Keratinocyte (primary cell): ENCODE data around the gene TBC1D3G. TPM values are rescaled to one million over a fixed set of nuclear protein-coding genes. Genes with fewer than 3 reads are reported as not detected.
"Not testable (repeated sequence)": the region's sequence is repeated elsewhere in the genome, so short reads cannot be mapped to it uniquely, and the experiment has no call there.

Experiments
- DNase-seq: peaks from one replicate; pipeline ENCODE4 v3.0.0-alpha.2; 2011; ENCODE audit warnings: low read depth, missing footprints, low spot score
- FAIRE-seq: peaks from 2 replicates; lab custom pipeline; 2011; peaks lifted over from hg19 to GRCh38; lab: Jason Lieb, UNC
- H2AFZ ChIP-seq: 2 replicates; pipeline ENCODE4 v1.6.0; 2012; ENCODE audit warnings: low read length, control low read depth, inconsistent platforms; ENCODE audit not compliant: control insufficient read depth
- H3K27ac ChIP-seq: 2 replicates; pipeline ENCODE4 v1.5.1; 2011; ENCODE audit warnings: low read length; ENCODE audit not compliant: control insufficient read depth, insufficient read depth
- H3K27me3 ChIP-seq: 3 replicates; pipeline ENCODE4 v1.6.0; 2011; ENCODE audit warnings: low read length; ENCODE audit not compliant: control insufficient read depth, insufficient read depth; ENCODE audit errors: extremely low read depth
- H3K36me3 ChIP-seq, 2 experiments: 2 replicates in 1 of 2; 3 replicates in 1 of 2; pipeline ENCODE4 v1.5.1; 2011; ENCODE audit warnings: low read length in 2 of 2, mild to moderate bottlenecking in 1 of 2; ENCODE audit not compliant: control insufficient read depth in 2 of 2, insufficient read depth in 2 of 2; ENCODE audit errors: extremely low read depth in 1 of 2
- H3K4me1 ChIP-seq: 3 replicates; pipeline ENCODE4 v1.5.1; 2011; ENCODE audit warnings: low read length; ENCODE audit not compliant: control insufficient read depth, insufficient read depth; ENCODE audit errors: extremely low read depth
- H3K4me2 ChIP-seq: 3 replicates; pipeline ENCODE4 v1.6.0; 2011; ENCODE audit warnings: low read depth, low read length; ENCODE audit not compliant: control insufficient read depth, insufficient read depth; ENCODE audit errors: extremely low read depth
- H3K4me3 ChIP-seq, 3 experiments: fragments of 200-600 bp in 1 of 3; sonication (generic) in 1 of 3; 2 replicates in 2 of 3; 3 replicates in 1 of 3; pipeline ENCODE4 v1.5.1; 2011 to 2016; ENCODE audit warnings: low read length in 3 of 3, mild to moderate bottlenecking in 3 of 3, control low read depth in 2 of 3, inconsistent platforms in 1 of 3, low read depth in 1 of 3, mixed read lengths in 1 of 3, mixed run types in 1 of 3, moderate library complexity in 1 of 3; ENCODE audit not compliant: control insufficient read depth in 2 of 3, insufficient read depth in 2 of 3; ENCODE audit errors: extremely low read depth in 1 of 3
- H3K79me2 ChIP-seq: 2 replicates; pipeline ENCODE4 v1.6.0; 2012; ENCODE audit warnings: low read length; ENCODE audit not compliant: control insufficient read depth, insufficient read depth
- H3K9ac ChIP-seq: 3 replicates; pipeline ENCODE4 v1.6.0; 2011; ENCODE audit warnings: low read length; ENCODE audit not compliant: control insufficient read depth, insufficient read depth; ENCODE audit errors: extremely low read depth
- H3K9me1 ChIP-seq: 3 replicates; pipeline ENCODE4 v1.6.0; 2011; ENCODE audit warnings: low read length; ENCODE audit not compliant: control insufficient read depth, insufficient read depth; ENCODE audit errors: extremely low read depth
- H3K9me3 ChIP-seq: 2 replicates; pipeline ENCODE4 v1.5.1; 2012; ENCODE audit warnings: low read depth, low read length; ENCODE audit not compliant: control insufficient read depth
- H4K20me1 ChIP-seq: 3 replicates; pipeline ENCODE4 v1.6.0; 2011; ENCODE audit warnings: low read length; ENCODE audit not compliant: control insufficient read depth, insufficient read depth; ENCODE audit errors: extremely low read depth
- dilution Hi-C: fragments of 300-500 bp; cut with MboI; formaldehyde crosslinking; loops from one replicate; pipeline ENCODE4 v1.7.0; 2020; ENCODE audit warnings: low sequenced_read_pairs; ENCODE audit not compliant: extremely low pct_ligation_motif_present
- polyA plus RNA-seq, 5 experiments: library from polyadenylated mRNA; depleted of rRNA in 3 of 5; stranded (reverse) in 3 of 5; stranded (forward) in 1 of 5; unstranded in 1 of 5; fragments of >200 nt; gene quantifications; 1 replicate in 1 of 5; 2 replicates in 3 of 5; 3 replicates in 1 of 5; pipeline versions ENCODE4 v1.2.1 to v1.2.3, GENCODE V29; 2011 to 2012; ENCODE audit warnings: missing spikeins in 2 of 5, low read depth in 1 of 5, low replicate concordance in 1 of 5
- small RNA-seq, 3 experiments: library from RNA; depleted of rRNA; stranded (forward); fragments of <200 nt; gene quantifications; one replicate each; pipeline ENCODE3, GENCODE V24; 2012; ENCODE audit warnings: low read depth in 3 of 3, low replicate concordance in 1 of 3; ENCODE audit not compliant: insufficient read length in 3 of 3

Gene TBC1D3G
- polyA plus RNA-seq, 1 donor (not counting 4 experiments of a cell fraction or from before 2014, with no cell fraction given), result not detected

GRCh38 chr17:36315736-36316135 is 7.9 kb upstream of the TBC1D3G start:
- FAIRE-seq, dilution Hi-C loops, H3K9ac ChIP-seq, H3K36me3 ChIP-seq, H3K9me3 ChIP-seq, H3K27me3 ChIP-seq, H3K4me1 ChIP-seq, H2AFZ ChIP-seq, H3K27ac ChIP-seq, H3K79me2 ChIP-seq, DNase-seq, H4K20me1 ChIP-seq, H3K4me2 ChIP-seq, H3K9me1 ChIP-seq, H3K4me3 ChIP-seq: not testable (repeated sequence)

GRCh38 chr17:36362496-36362895 is 38.8 kb downstream of the TBC1D3G start:
- H3K4me3 ChIP-seq, H3K9me3 ChIP-seq, dilution Hi-C loops, H3K4me2 ChIP-seq, H3K36me3 ChIP-seq, H4K20me1 ChIP-seq, H3K27ac ChIP-seq, DNase-seq, H3K79me2 ChIP-seq, H3K27me3 ChIP-seq, H3K4me1 ChIP-seq, H3K9ac ChIP-seq, H2AFZ ChIP-seq, FAIRE-seq, H3K9me1 ChIP-seq: not testable (repeated sequence)

- H3K9me3 ChIP-seq, FAIRE-seq, H3K4me2 ChIP-seq, H3K79me2 ChIP-seq, H3K4me3 ChIP-seq, DNase-seq, dilution Hi-C loops, H3K36me3 ChIP-seq, H2AFZ ChIP-seq, H3K27me3 ChIP-seq, H3K9ac ChIP-seq, H3K9me1 ChIP-seq, H3K27ac ChIP-seq, H4K20me1 ChIP-seq, H3K4me1 ChIP-seq: not testable (repeated sequence)
Measured at GRCh38 chr17:36375938-36376337, 52.3 kb downstream of the TBC1D3G start.

Small RNAs within 50 kb of the gene (small RNA-seq; reads per million reads assigned to genes)
- 0 reads per million in 3 experiments for gene RF00019

Other genes with a start within 250 kb of the TBC1D3G start
- 0.48 TPM in 1 of 3 replicates, not detected in the others for gene CCL3, start 233.7 kb upstream of the TBC1D3G start, polyA plus RNA-seq
- 0.21 TPM in 1 of 3 replicates, not detected in the others for gene CCL4, start 220.1 kb upstream of the TBC1D3G start, polyA plus RNA-seq
- 0.71 to 2.0 TPM (median 0.71 TPM) in 3 replicates for gene TBC1D3B, start 147.2 kb upstream of the TBC1D3G start, polyA plus RNA-seq
- not detected in 3 replicates for gene CCL3L1, start 127.1 kb upstream of the TBC1D3G start, polyA plus RNA-seq
- 0.23 TPM in 1 of 3 replicates, not detected in the others for gene CCL4L2, start 112.8 kb upstream of the TBC1D3G start, polyA plus RNA-seq
- gene TBC1D3I, start 59.3 kb upstream of the TBC1D3G start, polyA plus RNA-seq, result 0.03 TPM in 1 of 3 replicates, not detected in the others
- gene TBC1D3H, start 64.6 kb downstream of the TBC1D3G start, polyA plus RNA-seq, result not detected in 3 replicates
- gene ZNHIT3, start 162.8 kb downstream of the TBC1D3G start, polyA plus RNA-seq, result 48.5 to 72.4 TPM (median 51.8 TPM) in 3 replicates
- gene MYO19, start 211.0 kb downstream of the TBC1D3G start, polyA plus RNA-seq, result 47.9 to 59.4 TPM (median 49.7 TPM) in 3 replicates
- 4.2 to 9.8 TPM (median 7.4 TPM) in 3 replicates for gene PIGW, start 211.1 kb downstream of the TBC1D3G start, polyA plus RNA-seq
- gene GGNBP2, start 221.0 kb downstream of the TBC1D3G start, polyA plus RNA-seq, result 73.0 to 95.5 TPM (median 84.9 TPM) in 3 replicates